ENCODE data around the gene ARFIP1. TPM values are rescaled to one million over a fixed set of nuclear protein-coding genes. Genes with fewer than 3 reads are reported as not detected.
A peak's percentile ranks its signal among the peaks of the same experiment; 100 is the strongest.

The ARFIP1 gene
- total and polyA plus RNA-seq, 9 of the 15 experiments (the other 6 are each of a cell fraction or from before 2014, with no cell fraction given) = 14.1 to 25.1 (median 20.9) TPM

DNA sequence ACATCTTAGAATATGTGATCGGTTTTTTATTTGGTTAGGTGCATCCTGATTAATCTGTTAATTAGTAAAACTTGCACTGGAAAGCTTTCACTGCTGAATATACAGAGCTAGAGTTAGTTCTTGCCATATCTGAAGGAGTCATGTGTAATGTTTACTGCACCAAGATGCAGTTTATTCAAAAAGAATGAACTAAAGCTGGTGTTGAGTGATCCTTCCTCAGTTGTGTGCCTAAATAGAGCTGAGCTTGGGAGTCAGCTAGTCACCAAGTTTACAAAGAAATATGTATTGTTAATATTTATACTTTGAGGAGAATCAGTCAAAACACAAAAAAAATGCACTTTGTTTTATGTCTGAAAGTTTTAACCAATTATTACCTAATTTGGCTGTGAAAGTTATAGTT is 102.2 kb downstream of the ARFIP1 start:
- DNase-seq (ENCODE audit: extremely low read depth in 1 of 4, low spot score in 3 of 4) = no peak
- CTCF ChIA-PET (ENCODE audit: low intra/inter-chr PET ratio) = no interaction called here
- H3K4me1 ChIP-seq (replicated peaks in 1 of 2; ENCODE audit: control insufficient read depth in 2 of 2, insufficient read depth in 2 of 2, low read length in 2 of 2) = no peaks in the 10 kb centered on the region
- intact Hi-C loops (cut with micrococcal nuclease) = no loop called here
- H2AFZ ChIP-seq (ENCODE audit: low read depth, low read length) = no peak overlapping the region
- no peaks in the 10 kb centered on the region for H3K27me3 ChIP-seq (ENCODE audit: control insufficient read depth in 2 of 2, insufficient read depth in 2 of 2, low read length in 2 of 2)
- no peaks in the 10 kb centered on the region for H4K20me1 ChIP-seq (replicated peaks; ENCODE audit: control insufficient read depth, insufficient read depth, low read length)
- H3K9ac ChIP-seq (ENCODE audit: insufficient read depth in 1 of 2, low read depth in 2 of 2, low read length in 2 of 2) = no peak overlapping the region
- no TSS peak for BruUV-seq (replicated peaks)
- no peaks in the 10 kb centered on the region for H3K79me2 ChIP-seq (ENCODE audit: control insufficient read depth, insufficient read depth, low read length)
- H3K36me3 ChIP-seq (ENCODE audit: control insufficient read depth, insufficient read depth, low read length) = peaks cover 7% of the 10 kb centered on the region; the same call in 1 of the 3 replicates
- H3K9me3 ChIP-seq (replicated peaks; ENCODE audit: control insufficient read depth, insufficient read depth, low read depth, low read length) = 0 out of 2 replicates have a peak, but pooled peaks cover 2% of the 10 kb centered on the region
- H3K27ac ChIP-seq (ENCODE audit: extremely low read depth, low read depth, low read length) = no peak overlapping the region
- H3K4me3 ChIP-seq = no peak overlapping the region
- peak; percentile 49 for FAIRE-seq
- in situ Hi-C loops (cut with MboI) = no loop called here
- WGBS (ENCODE audit: insufficient coverage, low coverage, missing lambda C conversion rate) = 65% methylated on average over 1 of the region's 1 CpG
- POLR2A ChIA-PET = interaction anchor here (0.9 kb wide), 1 partner anchor 14 kb away, joined by 3 read pairs; no protein-coding TSS in a partner anchor
- no peak for ATAC-seq
- no peak overlapping the region for H3K4me2 ChIP-seq (ENCODE audit: insufficient read depth, low read length)
- H3K9me1 ChIP-seq (ENCODE audit: control insufficient read depth, insufficient read depth, low read length) = no peaks in the 10 kb centered on the region
- TF ChIP-seq, protein P1, sequence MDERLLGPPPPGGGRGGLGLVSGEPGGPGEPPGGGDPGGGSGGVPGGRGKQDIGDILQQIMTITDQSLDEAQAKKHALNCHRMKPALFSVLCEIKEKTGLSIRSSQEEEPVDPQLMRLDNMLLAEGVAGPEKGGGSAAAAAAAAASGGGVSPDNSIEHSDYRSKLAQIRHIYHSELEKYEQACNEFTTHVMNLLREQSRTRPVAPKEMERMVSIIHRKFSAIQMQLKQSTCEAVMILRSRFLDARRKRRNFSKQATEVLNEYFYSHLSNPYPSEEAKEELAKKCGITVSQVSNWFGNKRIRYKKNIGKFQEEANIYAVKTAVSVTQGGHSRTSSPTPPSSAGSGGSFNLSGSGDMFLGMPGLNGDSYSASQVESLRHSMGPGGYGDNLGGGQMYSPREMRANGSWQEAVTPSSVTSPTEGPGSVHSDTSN (CRISPR knock-in tag; IDR thresholded peaks at IDR 0.05; ENCODE audit: low read depth) = no peak
- TF ChIP-seq, protein P1 (tag; conservative IDR thresholded peaks at IDR 0.05; ENCODE audit: low read depth) = no peak
- TF ChIP-seq ZHX1 (conservative IDR thresholded peaks at IDR 0.05; ENCODE audit: low read length) (no peak), ZNF12 (CRISPR knock-in tag; IDR thresholded peaks at IDR 0.05) (no peak), SMARCE1 (IDR thresholded peaks at IDR 0.05) (no peak), FIP1L1 (IDR thresholded peaks at IDR 0.05; ENCODE audit: low read depth, low read length, poor library complexity, severe bottlenecking) (no peak), ZC3H11A (IDR thresholded peaks at IDR 0.05; ENCODE audit: low read depth, low read length) (no peak), NUFIP1 (IDR thresholded peaks at IDR 0.05; ENCODE audit: partially characterized antibody) (no peak), RBM34 (IDR thresholded peaks at IDR 0.05; ENCODE audit: borderline replicate concordance, insufficient read depth, low read length) (no peak), RBM39 (optimal IDR thresholded peaks at IDR 0.05; ENCODE audit: low read depth, low read length) (no peak), ZBTB17 (CRISPR knock-in tag; IDR thresholded peaks at IDR 0.05) (no peak), CHCHD3 (CRISPR knock-in tag; IDR thresholded peaks at IDR 0.05) (no peak), PREB (CRISPR knock-in tag; IDR thresholded peaks at IDR 0.05) (no peak), RAD21 (CRISPR knock-in tag; conservative IDR thresholded peaks at IDR 0.05 in 1 of 2, IDR thresholded peaks at IDR 0.05 in 1 of 2) (no peak)
